Measurements from ENCODE around the gene TP73. TPM values are rescaled to one million over a fixed set of nuclear protein-coding genes. Genes with fewer than 3 reads are reported as not detected.

TP73 gene
- total RNA-seq, 3 donors from 2014 or later (not counting 1 experiment from before 2014, with no cell fraction given) = 0.28 to 0.50 (median 0.39) TPM

- H3K4me3 ChIP-seq (ENCODE audit: low read length) = no peak overlapping the region
- DNase-seq = no peak
- H3K4me1 Mint-ChIP-seq = peaks cover 24 to 32% of the 10 kb centered on the region in 2 donors
- intact Hi-C loops (cut with micrococcal nuclease) = no loop called here
- no peaks in the 10 kb centered on the region for H3K27me3 ChIP-seq (ENCODE audit: control insufficient read depth, insufficient read depth, low read length)
- no peak overlapping the region for H3K27ac Mint-ChIP-seq
- H3K36me3 ChIP-seq (ENCODE audit: control insufficient read depth, insufficient read depth, low read length) = peaks cover 9% of the 10 kb centered on the region
- TF ChIP-seq CTCF (IDR thresholded peaks at IDR 0.05) = no peak
- H3K27ac ChIP-seq (ENCODE audit: low read length) = no peak overlapping the region
- no peaks in the 10 kb centered on the region for H3K36me3 Mint-ChIP-seq
- H3K9me3 ChIP-seq (ENCODE audit: control insufficient read depth, insufficient read depth, low read length) = no peaks in the 10 kb centered on the region
- no peak overlapping the region for H3K4me3 Mint-ChIP-seq
- H3K4me1 ChIP-seq (ENCODE audit: control insufficient read depth, insufficient read depth, low read length) = peaks cover 17% of the 10 kb centered on the region
- 93% methylated on average over 12 of the region's 12 CpGs for WGBS (ENCODE audit: insufficient coverage)
- no peaks in the 10 kb centered on the region for H3K9me3 Mint-ChIP-seq
- ATAC-seq = no peak
- no peaks in the 10 kb centered on the region for H3K27me3 Mint-ChIP-seq (ENCODE audit: low read depth in 2 of 2)
Observed at GRCh38 chr1:3743826-3744225, 91.5 kb downstream of the TP73 start.

- Mint-ChIP-seq H3K36me3 (no peaks in the 10 kb centered on the region), H3K9me3 (no peaks in the 10 kb centered on the region), H3K4me3 (no peak overlapping the region), H3K27ac (peak overlapping the region in 1 of 2 donors; percentile 79), H3K27me3 (ENCODE audit: low read depth in 2 of 2) (no peaks in the 10 kb centered on the region), H3K4me1 (peaks cover 24 to 32% of the 10 kb centered on the region in 2 donors)
- intact Hi-C loops (cut with micrococcal nuclease) = no loop called here
- H3K4me1 ChIP-seq (ENCODE audit: control insufficient read depth, insufficient read depth, low read length) = peaks cover 17% of the 10 kb centered on the region
- no peak for TF ChIP-seq CTCF (IDR thresholded peaks at IDR 0.05)
- H3K27ac ChIP-seq (ENCODE audit: low read length) = no peak overlapping the region
- no peaks in the 10 kb centered on the region for H3K27me3 ChIP-seq (ENCODE audit: control insufficient read depth, insufficient read depth, low read length)
- WGBS (ENCODE audit: insufficient coverage) = 97% methylated on average over 10 of the region's 10 CpGs
- no peaks in the 10 kb centered on the region for H3K9me3 ChIP-seq (ENCODE audit: control insufficient read depth, insufficient read depth, low read length)
- H3K36me3 ChIP-seq (ENCODE audit: control insufficient read depth, insufficient read depth, low read length) = peaks cover 7% of the 10 kb centered on the region
- ATAC-seq = no peak
- no peak overlapping the region for H3K4me3 ChIP-seq (ENCODE audit: low read length)
- no peak for DNase-seq
Observed at GRCh38 chr1:3744646-3745045, 92.3 kb downstream of the TP73 start.

GRCh38 chr1:3745071-3745470, 92.8 kb downstream of the TP73 start:
- no peak for ATAC-seq
- Mint-ChIP-seq H3K4me1 (peaks cover 24 to 32% of the 10 kb centered on the region in 2 donors), H3K27ac (peak overlapping the region in 1 of 2 donors; percentile 79), H3K4me3 (no peak overlapping the region), H3K27me3 (ENCODE audit: low read depth in 2 of 2) (no peaks in the 10 kb centered on the region), H3K9me3 (no peaks in the 10 kb centered on the region), H3K36me3 (no peaks in the 10 kb centered on the region)
- Histone ChIP-seq H3K27ac (ENCODE audit: low read length) (no peak overlapping the region), H3K4me1 (ENCODE audit: control insufficient read depth, insufficient read depth, low read length) (peaks cover 17% of the 10 kb centered on the region), H3K27me3 (ENCODE audit: control insufficient read depth, insufficient read depth, low read length) (no peaks in the 10 kb centered on the region), H3K9me3 (ENCODE audit: control insufficient read depth, insufficient read depth, low read length) (no peaks in the 10 kb centered on the region), H3K36me3 (ENCODE audit: control insufficient read depth, insufficient read depth, low read length) (peaks cover 4% of the 10 kb centered on the region), H3K4me3 (ENCODE audit: low read length) (no peak overlapping the region)
- no peak for DNase-seq
- intact Hi-C loops (cut with micrococcal nuclease) = no loop called here
- 96% methylated on average over 12 of the region's 12 CpGs for WGBS (ENCODE audit: insufficient coverage)
- no peak for TF ChIP-seq CTCF (IDR thresholded peaks at IDR 0.05)

Measured in natural killer cell (primary cell).